Measurements from ENCODE around the gene MYBPH. TPM values are rescaled to one million over a fixed set of nuclear protein-coding genes. Genes with fewer than 3 reads are reported as not detected.

Gene MYBPH
- total RNA-seq, 1 donor from 2014 or later, result not detected

DNA sequence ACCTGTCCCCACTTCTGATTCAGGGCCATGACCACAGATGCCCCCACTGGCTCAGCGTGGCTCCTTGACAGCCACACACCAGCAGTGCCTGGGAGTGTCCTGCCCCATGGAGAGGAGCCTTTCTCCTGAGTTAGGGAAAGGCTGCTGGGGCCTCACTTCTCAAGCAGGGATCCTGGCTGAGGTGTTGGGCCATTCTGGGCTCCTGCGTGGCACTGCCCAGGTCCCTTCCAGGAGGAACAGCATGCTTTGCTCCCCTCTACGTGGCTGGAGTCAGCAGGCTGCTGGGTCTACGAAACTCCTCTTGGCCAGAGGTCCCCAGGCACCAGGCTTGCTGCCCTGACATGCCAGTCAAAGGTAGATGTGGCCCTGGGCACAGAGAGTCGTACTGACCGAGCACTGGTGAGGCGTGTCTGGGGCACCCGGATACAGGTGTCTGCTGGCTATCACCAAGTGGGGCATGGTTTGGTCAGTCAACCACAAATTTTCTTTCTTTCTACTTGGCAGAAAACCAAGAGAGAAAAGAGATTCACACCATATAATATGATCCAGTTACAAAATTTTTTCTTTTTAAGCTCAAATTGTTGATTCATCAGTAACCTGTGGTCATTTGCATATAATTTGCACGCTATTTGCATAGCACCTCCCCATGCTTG, 44.0 kb downstream of the MYBPH start:
- intact Hi-C loops (cut with micrococcal nuclease), result no loop called here

DNA sequence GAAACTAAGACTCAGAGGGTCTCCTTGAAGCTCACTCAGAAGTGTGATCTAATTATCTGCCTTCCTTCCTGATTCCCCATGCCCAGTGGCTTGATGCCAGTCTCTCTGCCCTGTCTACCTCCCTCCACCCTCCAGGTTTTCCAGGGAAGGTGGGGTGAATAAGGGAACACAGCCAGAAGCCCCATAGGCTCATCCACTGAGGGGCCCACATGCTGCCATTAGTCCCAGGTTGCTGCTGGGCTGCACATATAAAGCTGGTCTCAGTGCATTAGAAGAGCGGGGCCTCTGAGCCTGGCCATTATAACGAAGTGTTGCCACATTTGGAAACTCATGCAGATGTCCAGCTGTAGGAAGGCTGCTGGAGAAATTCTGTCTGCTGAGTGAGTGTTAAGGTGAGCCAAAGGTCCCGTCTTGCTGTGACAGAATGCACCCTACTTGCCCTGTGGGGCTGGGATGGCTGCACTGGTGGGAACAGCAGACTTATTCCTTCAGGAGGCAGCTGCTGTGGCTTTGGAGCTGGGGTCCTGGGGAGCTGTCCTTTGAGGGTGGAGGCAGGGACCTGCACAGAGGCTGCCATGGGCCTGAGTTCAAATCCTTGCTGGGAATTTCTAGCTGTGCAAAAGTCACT, 45.2 kb downstream of the MYBPH start:
- intact Hi-C loops (cut with micrococcal nuclease), result no loop called here

DNA sequence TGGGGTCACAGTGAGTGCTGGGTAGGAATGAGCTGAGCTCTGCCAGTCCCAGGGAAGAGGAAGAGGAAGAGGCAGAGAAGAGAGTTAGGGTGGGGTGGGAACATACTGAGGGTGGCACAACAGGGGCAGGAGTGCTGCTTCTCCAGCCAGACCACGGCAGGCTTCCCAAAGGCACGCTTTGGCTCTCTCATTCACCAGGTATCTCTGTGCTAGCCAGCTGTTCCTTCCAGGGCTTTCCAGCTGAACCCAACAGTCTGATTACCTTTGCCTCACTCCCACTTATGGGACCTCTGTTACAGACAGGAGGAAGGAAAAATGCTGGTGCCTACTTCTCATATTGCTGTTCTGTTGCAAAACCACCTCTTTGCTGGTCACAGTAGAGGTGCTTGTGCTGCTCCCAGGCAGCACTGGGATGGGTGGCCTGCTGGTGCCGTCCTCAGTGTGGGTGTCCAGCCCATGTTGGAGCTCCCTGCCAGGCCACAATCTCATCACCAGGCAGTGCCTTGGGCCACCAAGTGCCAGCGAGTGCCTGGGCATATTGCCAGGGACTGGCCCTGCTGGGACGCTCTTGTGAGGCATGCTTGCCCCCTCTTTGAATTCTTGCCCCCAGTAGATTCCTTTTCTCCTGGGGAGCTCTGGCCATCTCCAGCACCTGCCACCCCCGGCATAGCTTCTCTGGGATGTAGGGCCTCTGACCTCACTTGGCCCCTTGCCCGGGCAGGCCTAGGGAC, 46.0 kb downstream of the MYBPH start:
- intact Hi-C loops (cut with micrococcal nuclease), result no loop called here

DNA sequence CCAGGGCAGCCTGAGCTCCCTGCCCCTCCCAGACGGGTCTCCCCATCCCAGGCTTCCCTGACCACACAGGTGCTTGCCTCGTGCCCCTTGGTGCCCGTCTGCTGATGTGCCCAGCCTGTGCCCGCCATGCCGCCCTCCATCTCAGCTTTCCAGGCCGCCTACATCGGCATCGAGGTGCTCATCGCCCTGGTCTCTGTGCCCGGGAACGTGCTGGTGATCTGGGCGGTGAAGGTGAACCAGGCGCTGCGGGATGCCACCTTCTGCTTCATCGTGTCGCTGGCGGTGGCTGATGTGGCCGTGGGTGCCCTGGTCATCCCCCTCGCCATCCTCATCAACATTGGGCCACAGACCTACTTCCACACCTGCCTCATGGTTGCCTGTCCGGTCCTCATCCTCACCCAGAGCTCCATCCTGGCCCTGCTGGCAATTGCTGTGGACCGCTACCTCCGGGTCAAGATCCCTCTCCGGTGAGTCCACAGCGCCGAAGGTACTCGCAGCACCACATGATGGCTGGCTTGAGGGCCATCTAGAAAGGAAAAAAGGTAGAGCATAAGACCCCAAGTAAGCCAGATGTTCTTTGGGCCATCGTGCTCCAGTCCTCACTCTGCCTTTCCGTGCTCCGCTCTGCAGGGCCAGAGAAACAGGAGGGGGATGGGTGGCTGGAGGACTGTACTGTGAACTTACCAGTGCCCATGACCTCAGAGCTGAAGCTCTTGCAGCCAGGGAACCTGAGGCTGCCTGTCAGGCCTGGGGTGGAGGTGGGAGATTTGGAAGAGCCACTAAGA, 46.7 kb downstream of the MYBPH start:
- intact Hi-C loops (cut with micrococcal nuclease), result no loop called here

DNA sequence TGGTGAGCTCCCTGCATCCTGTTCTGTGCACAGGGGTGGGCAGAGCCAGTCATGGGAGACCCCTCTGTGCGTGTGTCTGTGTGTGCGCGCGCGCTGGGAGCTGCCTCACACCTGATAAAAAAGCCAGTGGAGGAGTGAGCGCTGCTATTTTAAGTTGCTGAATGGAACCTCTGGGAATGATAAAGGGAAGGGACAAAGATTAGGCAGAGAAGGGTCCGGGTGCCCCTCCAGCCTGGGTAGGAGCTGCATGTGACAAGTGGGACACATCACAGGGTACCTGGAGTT, 47.3 kb downstream of the MYBPH start:
- intact Hi-C loops (cut with micrococcal nuclease), result no loop called here

- intact Hi-C loops (cut with micrococcal nuclease), result no loop called here
These were observed 47.8 kb downstream of the MYBPH start, which contains the start of gene ADORA1 for GRCh38 chr1:203127666-203128430. Gene ADORA1, plus strand, starts transcription at chr1:203127726. Its CDS starts 1,116 bp downstream, at chr1:203128842.

GRCh38 chr1:203126866-203127665, 48.6 kb downstream of the MYBPH start:
- intact Hi-C loops (cut with micrococcal nuclease), result no loop called here

- intact Hi-C loops (cut with micrococcal nuclease), result no loop called here
These were observed 49.3 kb downstream of the MYBPH start for GRCh38 chr1:203126151-203126865.

- intact Hi-C loops (cut with micrococcal nuclease), result no loop called here
These were observed 50.9 kb downstream of the MYBPH start for GRCh38 chr1:203124546-203125317.

GRCh38 chr1:203124011-203124410, 51.6 kb downstream of the MYBPH start:
- intact Hi-C loops (cut with micrococcal nuclease), result no loop called here

DNA sequence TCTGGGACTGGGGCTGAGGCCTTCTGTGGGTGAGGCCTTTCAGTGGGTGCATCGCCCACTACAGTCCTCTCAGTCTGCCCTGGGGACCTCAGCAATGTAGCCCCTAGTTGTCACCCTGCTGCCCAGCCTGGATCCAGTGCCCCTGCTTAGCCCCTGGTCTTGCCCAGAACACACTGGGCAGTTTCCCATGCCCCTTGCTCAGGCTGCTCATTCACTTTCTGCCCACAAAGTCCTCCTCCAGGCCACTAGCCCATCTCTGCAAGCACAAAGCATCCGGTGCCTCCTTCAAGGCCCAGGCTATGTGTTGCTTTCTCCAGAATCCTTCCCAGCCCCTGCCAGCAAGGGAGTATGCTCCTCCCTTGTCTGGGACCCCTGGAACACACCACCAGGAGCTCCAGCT, 53.5 kb downstream of the MYBPH start:
- intact Hi-C loops (cut with micrococcal nuclease), result no loop called here

- intact Hi-C loops (cut with micrococcal nuclease), result no loop called here
These were observed 54.2 kb downstream of the MYBPH start for GRCh38 chr1:203121186-203122015.

DNA sequence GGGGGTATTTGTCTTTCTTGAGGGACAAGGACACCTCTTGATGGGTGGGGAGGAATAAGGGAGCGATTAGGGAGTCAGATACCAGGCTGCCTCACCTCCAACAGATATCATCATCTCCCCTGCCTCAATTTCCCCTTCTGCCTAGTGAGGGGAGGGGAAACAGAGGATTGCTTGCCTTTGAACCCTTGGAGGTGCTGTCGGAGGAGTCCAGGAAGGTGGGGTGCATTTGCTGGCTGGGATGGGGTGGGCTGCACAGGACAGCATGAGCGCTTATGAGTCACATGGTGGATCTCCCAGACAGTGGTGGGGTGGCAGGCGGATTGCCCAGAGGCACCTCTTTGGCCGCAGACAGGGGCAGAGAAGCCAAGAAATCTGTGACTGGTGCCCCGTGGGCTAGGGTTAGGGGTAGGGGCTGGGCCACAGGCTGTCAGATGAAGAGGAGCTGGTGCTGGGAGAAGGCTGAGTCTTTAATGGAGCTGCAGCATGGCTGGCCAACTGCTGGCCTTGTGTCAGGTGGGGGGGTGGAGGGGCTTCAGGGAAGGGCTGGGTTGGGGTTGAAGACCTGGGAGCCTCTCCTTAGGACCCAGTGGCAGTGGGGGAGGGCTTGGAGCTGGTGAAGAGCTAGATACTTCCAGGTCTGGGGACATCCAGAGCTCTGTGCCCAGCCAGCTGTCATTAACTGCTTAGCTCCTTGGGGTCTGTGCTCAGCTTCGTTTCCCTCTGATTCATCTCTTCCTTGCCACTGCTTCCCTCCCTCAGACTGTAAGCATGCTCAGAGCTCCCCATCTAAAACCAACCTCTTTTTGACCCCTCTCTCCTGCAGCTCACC, 55.1 kb downstream of the MYBPH start:
- intact Hi-C loops (cut with micrococcal nuclease), result no loop called here
